OCI-LY1 (cell line): ENCODE data around the gene PDE1A.

Experiments used
- H2AFZ ChIP-seq: fragments of 200-600 bp; sonication (generic), shearing (Covaris generic); 2 replicates; pipeline ENCODE4 v1.6.0; 2014; ENCODE audit warnings: antibody characterized with exemption, mild to moderate bottlenecking, low read length
- H3F3A ChIP-seq: fragments of 200-600 bp; sonication (generic), shearing (Covaris generic); 2 replicates; pipeline ENCODE4 v1.6.0; 2014; ENCODE audit warnings: mild to moderate bottlenecking, antibody characterized with exemption, low read length, moderate library complexity; ENCODE audit not compliant: insufficient read depth
- H3K27ac ChIP-seq: fragments of 200-600 bp; sonication (generic); 2 replicates; pipeline ENCODE4 v1.5.1; 2014; ENCODE audit warnings: low read length, mixed run types, mild to moderate bottlenecking, low read depth; ENCODE audit not compliant: poor library complexity, severe bottlenecking
- H3K27me3 ChIP-seq: fragments of 200-600 bp; sonication (generic); 2 replicates; pipeline ENCODE4 v1.6.0; 2014; ENCODE audit warnings: antibody characterized with exemption, mild to moderate bottlenecking, low read length, moderate library complexity; ENCODE audit not compliant: insufficient read depth
- H3K36me3 ChIP-seq: fragments of 200-600 bp; sonication (generic); 2 replicates; pipeline ENCODE4 v1.6.1; 2014; ENCODE audit warnings: mild to moderate bottlenecking, antibody characterized with exemption, low read length, moderate library complexity, mixed read lengths; ENCODE audit not compliant: insufficient read depth
- H3K4me1 ChIP-seq: fragments of 200-600 bp; sonication (generic); 2 replicates; pipeline ENCODE4 v1.5.1; 2014; ENCODE audit warnings: mild to moderate bottlenecking, low read length, moderate library complexity; ENCODE audit not compliant: insufficient read depth, severe bottlenecking
- H3K4me2 ChIP-seq: fragments of 200-600 bp; sonication (generic), shearing (Covaris generic); 2 replicates; pipeline ENCODE4 v1.6.1; 2014; ENCODE audit warnings: low read length
- H3K4me3 ChIP-seq: fragments of 200-600 bp; sonication (generic); 2 replicates; pipeline ENCODE4 v1.5.1; 2014; ENCODE audit warnings: low read length, low read depth, mild to moderate bottlenecking, mixed read lengths; ENCODE audit not compliant: poor library complexity, severe bottlenecking
- H3K79me2 ChIP-seq: fragments of 200-600 bp; shearing (Covaris generic); 2 replicates; pipeline ENCODE4 v1.6.1; 2016; ENCODE audit warnings: mixed run types, low read length, mixed read lengths; ENCODE audit not compliant: insufficient read depth
- H3K9ac ChIP-seq: fragments of 200-600 bp; sonication (generic), shearing (Covaris generic); 2 replicates; pipeline ENCODE4 v1.6.1; 2014; ENCODE audit warnings: mild to moderate bottlenecking, low read length, mixed read lengths
- H3K9me2 ChIP-seq: fragments of 200-600 bp; sonication (generic), shearing (Covaris generic); 2 replicates; pipeline ENCODE4 v1.6.1; 2014; ENCODE audit warnings: low read depth, mild to moderate bottlenecking, low read length, mixed read lengths
- H3K9me3 ChIP-seq: fragments of 200-600 bp; shearing (Covaris generic); 2 replicates; pipeline ENCODE4 v1.6.1; 2014; ENCODE audit warnings: low read length, mixed read lengths
- H4K20me1 ChIP-seq: fragments of 200-600 bp; sonication (generic), shearing (Covaris generic); 2 replicates; pipeline ENCODE4 v1.6.0; 2016; ENCODE audit warnings: mild to moderate bottlenecking, low read length; ENCODE audit not compliant: insufficient read depth
- EZH2 ChIP-seq: fragments of 200-600 bp; sonication (generic), shearing (Covaris generic); IDR thresholded peaks from 2 replicates; pipeline ENCODE4 v1.8.0; 2017; ENCODE audit warnings: borderline replicate concordance, mixed run types, mild to moderate bottlenecking, antibody characterized with exemption, low read length, moderate library complexity, mixed read lengths
- TF ChIP-seq, protein P1 (sequence below): fragments of 200-600 bp; sonication (generic), shearing (Covaris generic); IDR thresholded peaks from 2 replicates; pipeline ENCODE4 v1.5.1; 2017; ENCODE audit warnings: mild to moderate bottlenecking, antibody characterized with exemption, low read length, moderate library complexity, mixed read lengths

Gene PDE1A

DNA sequence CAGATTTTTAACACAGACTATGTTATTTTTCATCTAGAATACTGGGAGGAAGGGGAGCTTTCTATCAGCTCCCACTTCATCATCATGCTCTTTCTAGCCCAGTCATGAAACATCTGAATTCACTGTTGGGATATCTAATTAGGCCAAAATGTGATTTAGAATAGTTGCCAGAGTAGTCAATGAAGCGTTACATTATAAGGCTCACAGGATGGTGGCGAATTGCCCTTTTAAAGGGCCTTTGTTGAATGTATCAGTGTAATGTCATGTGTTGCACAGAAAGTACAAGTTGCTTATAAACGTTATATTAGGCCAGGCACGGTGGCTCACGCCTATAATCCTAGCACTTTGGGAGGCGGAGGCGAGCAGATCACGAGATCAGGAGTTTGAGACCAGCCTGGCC lies 45.6 kb downstream of the PDE1A start:
- no peak overlapping the region for H2AFZ ChIP-seq
- no peak overlapping the region for H3K9ac ChIP-seq

DNA sequence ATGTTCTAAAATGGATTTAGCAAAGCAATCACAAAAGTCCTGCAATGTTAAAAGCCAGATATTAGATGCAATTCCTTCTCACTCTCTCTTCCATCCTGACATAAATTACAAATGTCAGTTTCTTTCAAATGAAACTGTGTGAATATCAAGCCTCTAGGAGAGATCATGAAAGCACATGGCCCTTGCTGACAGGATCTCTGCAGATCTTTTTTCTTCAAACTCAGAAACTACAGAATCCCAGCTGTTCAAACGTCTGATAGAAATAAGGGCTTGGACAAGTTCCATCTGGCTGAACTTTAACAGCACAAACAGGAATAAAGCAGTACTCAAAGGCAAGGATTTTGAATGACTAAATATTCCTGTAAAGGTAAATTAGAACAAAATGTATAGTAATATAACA lies 47.6 kb downstream of the PDE1A start:
- Histone ChIP-seq H3K79me2 (no peaks in the 10 kb centered on the region), H2AFZ (no peak overlapping the region), H3K9ac (no peak overlapping the region), H3K27ac (no peak overlapping the region), H4K20me1 (no peaks in the 10 kb centered on the region), H3F3A (no peaks in the 10 kb centered on the region), H3K4me3 (no peak overlapping the region), H3K4me1 (no peaks in the 10 kb centered on the region), H3K4me2 (no peak overlapping the region), H3K9me2 (no peaks in the 10 kb centered on the region), H3K9me3 (no peaks in the 10 kb centered on the region), H3K36me3 (no peaks in the 10 kb centered on the region), H3K27me3 (no peaks in the 10 kb centered on the region)
- TF ChIP-seq EZH2: no peak
- TF ChIP-seq, protein P1, sequence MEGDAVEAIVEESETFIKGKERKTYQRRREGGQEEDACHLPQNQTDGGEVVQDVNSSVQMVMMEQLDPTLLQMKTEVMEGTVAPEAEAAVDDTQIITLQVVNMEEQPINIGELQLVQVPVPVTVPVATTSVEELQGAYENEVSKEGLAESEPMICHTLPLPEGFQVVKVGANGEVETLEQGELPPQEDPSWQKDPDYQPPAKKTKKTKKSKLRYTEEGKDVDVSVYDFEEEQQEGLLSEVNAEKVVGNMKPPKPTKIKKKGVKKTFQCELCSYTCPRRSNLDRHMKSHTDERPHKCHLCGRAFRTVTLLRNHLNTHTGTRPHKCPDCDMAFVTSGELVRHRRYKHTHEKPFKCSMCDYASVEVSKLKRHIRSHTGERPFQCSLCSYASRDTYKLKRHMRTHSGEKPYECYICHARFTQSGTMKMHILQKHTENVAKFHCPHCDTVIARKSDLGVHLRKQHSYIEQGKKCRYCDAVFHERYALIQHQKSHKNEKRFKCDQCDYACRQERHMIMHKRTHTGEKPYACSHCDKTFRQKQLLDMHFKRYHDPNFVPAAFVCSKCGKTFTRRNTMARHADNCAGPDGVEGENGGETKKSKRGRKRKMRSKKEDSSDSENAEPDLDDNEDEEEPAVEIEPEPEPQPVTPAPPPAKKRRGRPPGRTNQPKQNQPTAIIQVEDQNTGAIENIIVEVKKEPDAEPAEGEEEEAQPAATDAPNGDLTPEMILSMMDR: no peak

More for the DNA sequence above, 45.6 kb downstream of the PDE1A start:
- H3K36me3 ChIP-seq: no peaks in the 10 kb centered on the region
- H3K9me3 ChIP-seq: no peaks in the 10 kb centered on the region
- no peak overlapping the region for H3K27ac ChIP-seq
- no peaks in the 10 kb centered on the region for H3K79me2 ChIP-seq
- no peak overlapping the region for H3K4me2 ChIP-seq
- H3F3A ChIP-seq: no peaks in the 10 kb centered on the region
- no peaks in the 10 kb centered on the region for H3K4me1 ChIP-seq
- no peaks in the 10 kb centered on the region for H3K9me2 ChIP-seq
- TF ChIP-seq, protein P1: no peak
- TF ChIP-seq EZH2: no peak
- no peak overlapping the region for H3K4me3 ChIP-seq
- no peaks in the 10 kb centered on the region for H4K20me1 ChIP-seq
- no peaks in the 10 kb centered on the region for H3K27me3 ChIP-seq

DNA sequence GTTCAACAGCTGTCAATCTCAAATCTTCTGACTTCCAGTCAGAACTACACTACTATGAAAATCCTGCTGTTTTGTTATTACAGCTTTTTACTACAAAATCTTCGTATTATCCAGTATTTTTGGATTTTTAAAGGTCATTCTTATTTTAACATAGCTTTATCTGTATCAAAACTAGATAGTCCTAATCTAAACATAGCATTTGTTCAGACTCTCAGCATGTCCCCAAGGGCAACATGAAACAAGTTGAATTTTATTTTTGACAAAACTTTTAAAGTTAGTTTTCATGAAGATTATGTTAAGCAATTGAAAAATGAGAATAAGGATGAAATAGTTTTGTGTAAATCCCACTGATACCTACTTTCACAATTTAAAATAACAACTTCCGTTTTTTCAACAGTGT lies 48.1 kb downstream of the PDE1A start:
- no peak overlapping the region for H3K4me2 ChIP-seq
- no peak overlapping the region for H2AFZ ChIP-seq
- no peak for TF ChIP-seq EZH2
- TF ChIP-seq, protein P1: no peak

More for the DNA sequence above, 48.1 kb downstream of the PDE1A start:
- no peaks in the 10 kb centered on the region for H3K9me2 ChIP-seq
- no peaks in the 10 kb centered on the region for H3K4me1 ChIP-seq
- H3K36me3 ChIP-seq: no peaks in the 10 kb centered on the region
- H3K79me2 ChIP-seq: no peaks in the 10 kb centered on the region
- no peaks in the 10 kb centered on the region for H3K27me3 ChIP-seq
- H4K20me1 ChIP-seq: no peaks in the 10 kb centered on the region
- H3K9ac ChIP-seq: no peak overlapping the region
- no peak overlapping the region for H3K27ac ChIP-seq
- no peaks in the 10 kb centered on the region for H3F3A ChIP-seq
- no peak overlapping the region for H3K4me3 ChIP-seq
- H3K9me3 ChIP-seq: no peaks in the 10 kb centered on the region
